Testis (tissue), 2 donors: ENCODE measurements around the gene KCNB1.
"Not testable (repeated sequence)": the region's sequence is repeated elsewhere in the genome, so short reads cannot be mapped to it uniquely, and the experiment has no call there.

Source experiments
- POLR2A ChIP-seq: fragments of 450-650 bp; IDR thresholded peaks from one replicate; pipeline ENCODE4 v1.6.1; 2017; ENCODE audit warnings: antibody characterized with exemption, mild to moderate bottlenecking, moderate library complexity
- TF ChIP-seq, protein P1 (sequence below), 3 experiments: fragments of 450-650 bp in 2 of 3; fragments of 200-600 bp in 1 of 3; sonication (generic) in 1 of 3; IDR thresholded peaks; one replicate each; pipeline ENCODE4 v1.5.1; 2016 to 2019; ENCODE audit warnings: antibody characterized with exemption in 3 of 3, mild to moderate bottlenecking in 2 of 3, moderate library complexity in 1 of 3

GRCh38 chr20:49409975-49410621 lies 72.4 kb downstream of the KCNB1 start:
- TF ChIP-seq, protein P1, sequence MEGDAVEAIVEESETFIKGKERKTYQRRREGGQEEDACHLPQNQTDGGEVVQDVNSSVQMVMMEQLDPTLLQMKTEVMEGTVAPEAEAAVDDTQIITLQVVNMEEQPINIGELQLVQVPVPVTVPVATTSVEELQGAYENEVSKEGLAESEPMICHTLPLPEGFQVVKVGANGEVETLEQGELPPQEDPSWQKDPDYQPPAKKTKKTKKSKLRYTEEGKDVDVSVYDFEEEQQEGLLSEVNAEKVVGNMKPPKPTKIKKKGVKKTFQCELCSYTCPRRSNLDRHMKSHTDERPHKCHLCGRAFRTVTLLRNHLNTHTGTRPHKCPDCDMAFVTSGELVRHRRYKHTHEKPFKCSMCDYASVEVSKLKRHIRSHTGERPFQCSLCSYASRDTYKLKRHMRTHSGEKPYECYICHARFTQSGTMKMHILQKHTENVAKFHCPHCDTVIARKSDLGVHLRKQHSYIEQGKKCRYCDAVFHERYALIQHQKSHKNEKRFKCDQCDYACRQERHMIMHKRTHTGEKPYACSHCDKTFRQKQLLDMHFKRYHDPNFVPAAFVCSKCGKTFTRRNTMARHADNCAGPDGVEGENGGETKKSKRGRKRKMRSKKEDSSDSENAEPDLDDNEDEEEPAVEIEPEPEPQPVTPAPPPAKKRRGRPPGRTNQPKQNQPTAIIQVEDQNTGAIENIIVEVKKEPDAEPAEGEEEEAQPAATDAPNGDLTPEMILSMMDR (IDR thresholded peaks at IDR 0.05) = not testable (repeated sequence)
- TF ChIP-seq POLR2A = not testable (repeated sequence)
